Middle frontal gyrus (tissue), 1 donor: Measurements from ENCODE around the gene PODNL1.

ENCODE experiments used
- DNase-seq: peaks from one replicate; pipeline ENCODE4 v3.0.0-alpha.2; 2015; ENCODE audit warnings: low spot score; ENCODE audit errors: extremely low spot score

The PODNL1 gene

DNA sequence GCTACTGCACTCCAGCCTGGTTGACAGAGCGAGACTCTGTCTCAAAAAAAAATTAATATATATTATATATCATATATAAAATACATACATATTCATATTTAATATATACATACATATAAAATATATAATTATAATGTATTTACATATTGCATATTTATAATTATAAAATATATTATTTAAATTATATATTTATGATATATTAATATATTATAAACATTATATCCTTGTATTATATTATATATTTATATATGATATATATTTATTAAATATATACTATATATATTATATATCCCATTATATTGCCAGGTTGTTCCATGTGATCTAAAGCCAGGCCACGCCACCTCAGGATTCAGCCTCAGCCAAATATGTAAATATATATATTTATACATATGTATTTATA lies 42.0 kb downstream of the PODNL1 start:
- DNase-seq, result no peak

DNA sequence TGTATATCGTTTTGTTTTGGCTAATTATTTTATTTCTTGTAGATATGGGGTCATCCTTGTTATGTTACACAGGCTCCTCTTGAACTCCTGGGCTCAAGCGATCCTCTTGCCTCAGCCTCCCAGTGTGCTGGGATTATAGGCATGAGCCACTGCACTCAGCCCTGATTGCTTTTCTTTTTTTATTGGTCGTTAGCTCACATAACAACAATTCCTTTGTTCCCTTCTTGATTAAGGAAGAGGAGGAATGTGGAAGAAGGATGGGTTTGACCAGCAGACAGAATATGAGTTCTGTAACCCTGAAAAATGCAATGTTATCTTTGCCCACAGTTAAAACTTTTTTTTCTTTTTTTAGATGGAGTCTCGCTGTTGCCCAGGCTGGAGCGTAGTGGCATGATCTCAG lies 43.7 kb downstream of the PODNL1 start:
- no peak for DNase-seq

DNA sequence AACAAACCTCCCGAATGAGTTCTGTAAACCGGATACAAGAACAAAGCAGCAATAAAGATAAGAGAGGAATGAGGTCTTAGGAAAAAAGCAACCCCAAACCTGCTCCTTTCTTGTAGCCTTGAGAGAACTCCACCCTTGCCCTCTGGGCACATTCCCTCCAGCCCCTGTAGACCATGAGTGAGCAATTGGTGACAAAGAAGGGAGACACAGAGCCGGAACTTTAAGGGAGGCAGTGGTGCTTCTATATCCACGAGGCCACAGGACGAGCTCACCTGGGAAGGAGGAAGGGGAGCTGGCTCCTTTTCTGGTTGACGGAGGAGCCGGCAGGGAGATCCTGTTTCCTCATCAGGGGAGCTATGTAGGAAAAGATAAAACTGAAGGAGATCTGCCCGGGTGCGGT lies 45.3 kb downstream of the PODNL1 start:
- DNase-seq, result no peak

DNA sequence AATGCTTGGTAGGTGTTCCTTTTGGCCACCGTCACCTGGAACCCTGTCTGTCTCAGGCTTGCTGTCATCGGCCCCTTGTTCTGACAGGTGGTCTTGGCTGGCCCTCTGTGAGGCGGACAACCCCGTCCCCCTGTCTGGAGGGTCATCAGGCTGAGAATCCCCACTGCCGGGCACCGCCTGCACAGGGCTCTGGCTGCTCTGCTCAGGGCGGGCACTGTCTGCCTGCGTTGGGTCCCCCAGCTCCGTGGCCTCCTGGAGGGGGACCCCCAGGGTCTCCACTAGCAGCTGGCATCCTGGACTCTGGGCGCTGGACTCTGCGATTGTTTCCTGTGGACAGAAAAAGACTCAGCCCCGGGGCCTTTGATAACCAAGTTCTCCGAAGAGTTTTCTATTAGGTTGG lies 48.1 kb downstream of the PODNL1 start:
- no peak for DNase-seq

DNA sequence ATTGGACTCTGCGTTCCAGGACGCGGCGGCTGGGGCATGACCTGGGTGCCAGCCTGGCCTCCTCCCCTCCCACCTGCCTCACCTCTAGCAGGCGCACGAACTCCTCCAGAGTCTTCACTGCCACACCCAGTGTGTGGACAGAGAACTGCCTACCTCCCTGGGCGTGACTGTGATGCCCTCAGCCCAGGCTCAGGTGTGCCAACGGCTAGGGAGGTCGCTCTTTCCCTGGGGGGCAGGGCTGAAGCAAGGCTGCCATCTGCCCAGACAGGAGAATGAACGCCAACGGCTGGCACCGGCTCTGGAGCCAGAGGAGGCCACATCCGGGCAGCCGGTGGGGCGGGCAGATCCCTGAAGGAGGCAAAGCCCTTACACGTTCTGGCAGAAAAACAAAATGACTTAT lies 49.9 kb downstream of the PODNL1 start:
- no peak for DNase-seq

DNA sequence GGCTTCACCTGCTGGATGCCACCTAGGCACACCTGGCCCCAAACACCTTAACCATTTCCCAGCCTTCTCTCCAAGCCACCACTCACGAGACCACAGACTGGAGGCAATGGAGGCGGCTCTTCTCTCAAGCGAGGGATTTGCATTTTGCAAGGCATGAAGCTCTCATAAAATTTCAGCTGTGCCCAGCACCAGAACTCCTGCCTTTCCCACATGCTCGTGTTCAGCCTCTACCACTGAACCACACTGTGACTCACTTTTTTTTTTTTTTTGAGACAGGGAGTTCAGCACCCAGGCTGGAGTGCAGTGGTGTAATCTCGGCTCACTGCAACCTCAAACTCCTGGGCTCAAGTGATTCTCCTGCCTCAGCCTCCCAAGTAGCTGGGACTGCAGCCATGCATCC lies 50.7 kb downstream of the PODNL1 start:
- DNase-seq, result no peak

DNA sequence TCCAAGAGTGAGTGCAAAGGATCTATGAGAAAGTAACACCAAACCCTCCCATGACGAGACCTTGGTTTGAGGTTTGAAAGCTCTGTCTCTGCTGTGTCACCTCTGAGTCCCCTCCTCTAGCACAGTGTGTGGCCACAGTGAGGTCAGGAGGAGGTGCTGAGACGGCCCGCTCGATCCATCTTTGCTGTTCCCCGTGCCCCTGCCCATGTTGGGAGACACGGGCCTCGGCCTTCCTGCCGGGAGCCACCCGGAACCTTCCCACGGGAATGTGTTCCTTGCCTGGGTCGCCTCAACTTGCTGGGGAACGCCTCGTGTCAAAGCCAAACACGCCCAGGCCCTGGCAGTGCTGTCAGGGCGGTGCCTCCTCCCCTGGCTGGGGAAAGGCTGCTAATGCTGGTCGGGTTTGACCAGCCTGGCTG lies 51.2 kb downstream of the PODNL1 start:
- DNase-seq, result no peak

DNA sequence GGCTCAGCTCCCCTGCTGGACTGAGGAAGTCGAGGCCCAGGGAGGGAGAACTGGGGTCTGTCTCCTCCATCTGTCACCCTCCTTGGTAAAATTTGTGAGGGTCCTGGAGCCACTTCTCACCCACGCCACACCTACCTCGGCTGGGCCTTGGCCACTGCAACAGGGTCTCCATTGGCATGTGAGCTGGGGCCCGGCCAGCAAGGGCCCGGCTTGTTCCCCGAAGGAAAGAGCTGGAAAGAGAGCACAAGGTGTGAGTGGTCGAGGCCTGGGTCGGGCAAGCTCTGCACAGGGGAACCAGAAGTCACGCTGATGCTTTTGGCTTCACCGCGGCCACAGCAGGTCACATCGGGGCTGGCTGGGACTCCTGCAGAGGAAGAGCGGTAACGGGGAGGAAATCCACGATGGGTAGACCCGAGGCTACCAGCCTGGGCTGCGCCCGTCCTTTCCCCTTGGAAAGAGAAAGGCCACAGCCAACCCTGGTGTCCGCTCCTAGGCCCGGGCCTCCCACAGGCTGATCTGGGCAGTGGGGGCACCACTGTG lies 52.3 kb downstream of the PODNL1 start:
- no peak for DNase-seq

DNA sequence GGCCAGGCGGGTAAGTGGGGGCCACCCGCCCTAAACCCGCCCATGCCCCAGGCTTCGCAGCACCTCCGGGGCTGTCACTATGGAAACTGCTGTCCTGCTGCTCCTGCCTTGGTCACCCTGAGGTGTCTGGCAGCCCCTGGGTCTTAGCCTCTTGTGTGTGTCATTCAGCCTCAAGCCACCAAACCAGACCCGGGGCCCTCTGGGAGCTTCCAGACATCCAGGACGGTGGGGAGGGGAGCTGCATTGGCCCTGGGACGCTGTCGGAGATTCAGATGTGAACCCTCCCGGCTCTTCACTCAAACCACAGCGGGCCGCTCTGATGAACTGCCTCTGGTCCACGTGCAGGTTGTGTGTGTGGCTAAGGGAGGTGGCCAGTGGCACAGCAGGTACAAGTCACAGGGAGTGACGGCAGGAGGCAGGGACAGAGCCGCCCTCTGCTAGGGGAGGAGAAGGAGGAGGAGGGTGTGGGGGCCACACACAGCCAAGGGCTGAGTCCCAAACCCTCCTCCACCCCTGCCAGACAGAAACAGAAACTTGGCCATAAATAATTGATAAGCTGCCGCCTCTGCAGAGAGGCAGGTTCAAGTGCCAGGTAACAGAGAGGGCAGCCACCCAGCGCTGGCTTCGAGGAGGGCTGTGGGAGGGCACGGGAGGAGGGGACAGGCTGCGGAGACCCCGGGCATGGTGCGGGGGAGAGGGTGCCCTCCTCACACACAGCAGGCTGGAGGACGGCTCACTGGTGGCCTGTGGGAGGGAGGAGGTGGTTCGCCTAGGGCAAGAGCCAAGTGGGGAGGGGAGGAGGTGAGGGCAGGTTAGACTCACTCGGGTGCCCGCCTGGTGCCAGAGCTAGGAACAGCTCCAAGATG lies 53.3 kb downstream of the PODNL1 start:
- DNase-seq, result no peak

DNA sequence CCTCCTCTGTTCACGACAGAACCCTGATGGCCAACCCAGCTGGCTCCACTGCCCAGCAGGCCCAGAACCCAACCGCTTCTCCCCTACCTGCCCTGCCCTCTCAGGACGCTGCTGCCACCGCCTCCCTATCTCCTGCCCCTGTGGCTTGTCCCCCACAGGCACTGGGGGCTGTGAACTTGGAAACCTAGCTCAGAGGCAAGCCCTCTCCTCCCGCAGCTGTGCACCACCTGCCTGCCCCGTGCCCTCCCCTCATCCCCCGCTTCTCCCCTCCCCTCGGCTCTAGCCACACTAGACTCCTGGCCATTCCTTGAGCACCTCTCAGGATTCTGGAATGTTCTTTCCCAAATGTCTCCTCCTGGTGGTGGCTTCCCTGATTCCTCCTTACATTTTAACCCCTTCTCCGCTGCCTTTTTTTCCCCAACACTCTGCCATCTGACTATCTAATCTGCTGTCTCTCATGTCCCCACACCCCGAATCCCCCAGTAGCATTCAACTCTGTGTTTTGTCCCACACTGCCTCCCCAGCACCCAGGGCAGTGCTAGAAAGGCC lies 54.6 kb downstream of the PODNL1 start:
- DNase-seq, result no peak

DNA sequence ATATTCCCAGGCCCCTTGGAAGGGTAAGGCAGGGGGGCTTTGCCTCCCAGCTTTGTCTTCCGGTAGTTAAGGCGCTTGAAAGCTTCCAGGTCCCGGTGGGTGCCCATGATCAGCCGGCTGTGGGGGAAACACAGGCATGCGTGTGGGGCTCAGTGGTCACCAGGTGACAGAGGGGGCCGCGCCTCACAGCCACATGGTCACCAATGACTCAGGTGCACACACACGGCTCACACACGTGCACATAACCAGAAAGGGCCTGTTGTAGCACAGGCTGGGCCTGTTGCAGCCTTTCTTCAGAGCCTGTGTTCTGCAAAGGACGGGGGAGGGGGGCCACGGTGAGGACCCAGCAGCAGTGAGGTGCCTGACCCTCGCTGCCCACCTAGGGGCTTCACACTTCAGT lies 55.4 kb downstream of the PODNL1 start:
- DNase-seq, result no peak

DNA sequence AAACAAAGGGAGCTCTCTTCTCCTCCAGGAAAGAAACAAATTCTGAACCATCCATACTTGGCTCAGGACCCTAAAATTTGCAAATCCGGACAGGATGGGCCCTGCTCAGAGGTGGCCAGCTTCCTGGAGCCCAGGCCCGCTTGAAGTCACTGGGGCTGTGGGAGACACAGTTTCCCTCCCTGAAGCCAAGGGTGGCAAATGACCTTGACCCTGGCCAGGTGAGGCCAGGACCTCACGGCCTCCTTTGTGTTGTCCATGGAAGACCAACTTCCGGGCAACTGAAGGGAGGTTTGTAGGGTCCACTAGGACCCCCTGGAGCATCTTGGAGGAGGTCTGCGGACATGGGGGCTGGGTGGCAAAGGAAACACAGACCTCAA lies 55.8 kb downstream of the PODNL1 start:
- no peak for DNase-seq

DNA sequence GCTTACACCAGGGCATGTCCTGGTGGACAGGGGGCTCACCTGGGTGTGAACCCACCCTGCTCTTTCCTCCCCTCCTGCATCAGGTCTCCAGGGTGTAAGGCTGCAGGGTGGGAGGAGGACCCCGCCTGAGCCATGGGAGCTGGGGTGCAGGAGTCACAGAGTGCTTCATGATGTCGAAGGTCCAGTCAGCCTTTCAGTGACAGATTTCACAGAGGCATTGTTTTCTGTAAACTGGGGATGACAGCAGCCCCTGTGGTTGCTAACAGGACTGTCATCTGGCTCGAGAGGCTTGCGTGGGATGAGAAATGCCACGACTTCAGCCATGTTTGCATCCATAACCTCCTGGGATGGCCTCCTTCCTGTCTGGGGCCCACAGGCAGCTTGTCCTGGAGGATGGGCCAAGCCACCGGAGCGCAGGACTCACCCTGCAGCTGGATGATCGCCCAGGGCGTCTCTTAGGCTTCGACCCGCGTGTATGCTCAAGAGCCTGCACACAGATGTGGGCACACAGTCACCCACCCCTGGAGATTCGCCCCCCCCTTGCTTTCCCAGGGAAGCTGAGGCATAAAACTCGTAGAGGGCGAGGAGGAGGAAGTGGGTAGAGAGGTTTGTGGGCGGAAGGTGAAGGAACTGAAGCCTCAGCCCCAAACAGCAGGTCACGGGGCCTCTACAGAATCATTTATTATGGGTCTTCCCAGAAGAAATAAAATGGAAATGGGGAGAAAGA lies 56.4 kb downstream of the PODNL1 start:
- no peak for DNase-seq

DNA sequence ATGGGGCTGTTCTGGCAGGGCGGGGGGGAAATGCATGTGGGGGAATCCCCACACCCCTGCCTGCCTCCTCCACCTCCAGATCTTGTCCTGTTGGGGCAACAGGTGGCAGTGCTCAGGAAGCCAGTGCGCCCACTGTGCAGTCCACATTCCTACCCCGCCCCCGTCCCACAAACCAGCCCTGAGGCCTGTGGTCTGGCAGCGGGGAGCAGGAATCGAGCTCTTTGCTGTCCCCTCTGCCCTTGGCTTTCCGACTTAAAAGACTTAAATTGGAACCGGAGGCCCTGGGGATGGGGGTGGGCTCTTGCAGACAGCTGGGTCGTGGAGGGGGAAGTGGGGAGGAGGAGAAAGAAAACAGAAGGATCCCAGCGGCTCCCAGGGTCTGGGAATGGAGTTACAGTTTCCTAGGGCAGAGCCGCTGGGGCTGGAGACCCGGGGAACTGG lies 56.9 kb downstream of the PODNL1 start:
- DNase-seq, result no peak
